Superior temporal gyrus (tissue), 1 donor: Measurements from ENCODE around the gene AADACL3.
A peak's percentile ranks its signal among the peaks of the same experiment; 100 is the strongest.
"Not testable (repeated sequence)": the region's sequence is repeated elsewhere in the genome, so short reads cannot be mapped to it uniquely, and the experiment has no call there.

Source experiments
- DNase-seq: peaks from one replicate; pipeline ENCODE4 v3.0.0-alpha.2; 2016; ENCODE audit errors: extremely low spot score

AADACL3 gene

GRCh38 chr1:12715896-12716437, at the start of gene AADACL3:
AADACL3 (plus strand) TSS chr1:12716110; CDS start chr1:12716177, 67 bp downstream.
- DNase-seq: no peak

- DNase-seq: no peak
Observed at GRCh38 chr1:12666141-12666735, 49.7 kb upstream of the AADACL3 start.

GRCh38 chr1:12669529-12670068, 46.3 kb upstream of the AADACL3 start:
- DNase-seq: no peak

- DNase-seq: no peak
Observed at GRCh38 chr1:12674358-12674757, 41.6 kb upstream of the AADACL3 start.

GRCh38 chr1:12676122-12676521, 39.8 kb upstream of the AADACL3 start:
- DNase-seq: not testable (repeated sequence)

GRCh38 chr1:12677565-12677964, 38.3 kb upstream of the AADACL3 start:
- DNase-seq: no peak

- no peak for DNase-seq
Observed at GRCh38 chr1:12678350-12678749, 37.6 kb upstream of the AADACL3 start.

- DNase-seq: no peak
Observed at GRCh38 chr1:12678820-12679219, 37.1 kb upstream of the AADACL3 start.

GRCh38 chr1:12690156-12690555, 25.8 kb upstream of the AADACL3 start:
- peak; percentile 48 for DNase-seq

- no peak for DNase-seq
Observed at GRCh38 chr1:12692967-12693782, 22.7 kb upstream of the AADACL3 start.

GRCh38 chr1:12696658-12697057, 19.3 kb upstream of the AADACL3 start:
- no peak for DNase-seq

- no peak for DNase-seq
Observed at GRCh38 chr1:12697397-12697796, 18.5 kb upstream of the AADACL3 start.

GRCh38 chr1:12703821-12704451, 12.0 kb upstream of the AADACL3 start:
- DNase-seq: no peak

GRCh38 chr1:12706061-12706460, 9.8 kb upstream of the AADACL3 start:
- no peak for DNase-seq

GRCh38 chr1:12708396-12709090, 7.4 kb upstream of the AADACL3 start:
- DNase-seq: no peak

GRCh38 chr1:12709091-12709491, 6.8 kb upstream of the AADACL3 start:
- DNase-seq: no peak

GRCh38 chr1:12709696-12710095, 6.2 kb upstream of the AADACL3 start:
- no peak for DNase-seq

- no peak for DNase-seq
Observed at GRCh38 chr1:12711536-12711935, 4.4 kb upstream of the AADACL3 start.

GRCh38 chr1:12712076-12712475, 3.8 kb upstream of the AADACL3 start:
- DNase-seq: no peak

GRCh38 chr1:12712929-12713328, 3.0 kb upstream of the AADACL3 start:
- no peak for DNase-seq

GRCh38 chr1:12713651-12714050, 2.3 kb upstream of the AADACL3 start:
- DNase-seq: not testable (repeated sequence)
